ENCODE data around the gene STKLD1. TPM values are rescaled to one million over a fixed set of nuclear protein-coding genes. Genes with fewer than 3 reads are reported as not detected.

The STKLD1 gene
- total RNA-seq, 5 donors from 2014 or later (not counting 1 experiment from before 2014, with no cell fraction given), result 0.49 to 1.1 (median 0.70) TPM

GRCh38 chr9:133440874-133441273 is 64.7 kb downstream of the STKLD1 start:
- no peak overlapping the region for H3K27ac Mint-ChIP-seq
- no peaks in the 10 kb centered on the region for H3K9me3 Mint-ChIP-seq
- Histone ChIP-seq H3K4me3 (ENCODE audit: control insufficient read depth in 1 of 2, extremely low read depth in 1 of 2, low read length in 1 of 2) (no peak overlapping the region), H3K27ac (ENCODE audit: low read length) (no peak overlapping the region), H3K9me3 (no peaks in the 10 kb centered on the region), H3K27me3 (replicated peaks in 1 of 2; ENCODE audit: control insufficient read depth in 2 of 2, extremely low read depth in 1 of 2, insufficient read depth in 2 of 2, low read length in 1 of 2) (peaks cover 0 to 25% of the 10 kb centered on the region in 2 experiments), H3K36me3 (ENCODE audit: control insufficient read depth in 2 of 2, extremely low read depth in 1 of 2, insufficient read depth in 1 of 2, low read length in 1 of 2) (no peaks in the 10 kb centered on the region), H3K4me1 (ENCODE audit: control insufficient read depth in 1 of 2, extremely low read depth in 1 of 2, insufficient read depth in 2 of 2, low read length in 2 of 2) (no peaks in the 10 kb centered on the region)
- DNase-seq (peak in 1 of 35 experiments; percentile 27), ATAC-seq (replicated peaks in 1 of 4) (peak in 3 of 4 experiments; percentile 45 to 75 (median 62))
- CTCF ChIA-PET, result no interaction called here
- H3K4me3 Mint-ChIP-seq, result no peak overlapping the region
- no peaks in the 10 kb centered on the region for H3K4me1 Mint-ChIP-seq
- POLR2A ChIA-PET, result no interaction called here
- H3K27me3 Mint-ChIP-seq, result no peaks in the 10 kb centered on the region
- WGBS (ENCODE audit: insufficient coverage), result 95% methylated on average over 12 of the region's 12 CpGs
- H3K36me3 Mint-ChIP-seq, result no peaks in the 10 kb centered on the region

DNA sequence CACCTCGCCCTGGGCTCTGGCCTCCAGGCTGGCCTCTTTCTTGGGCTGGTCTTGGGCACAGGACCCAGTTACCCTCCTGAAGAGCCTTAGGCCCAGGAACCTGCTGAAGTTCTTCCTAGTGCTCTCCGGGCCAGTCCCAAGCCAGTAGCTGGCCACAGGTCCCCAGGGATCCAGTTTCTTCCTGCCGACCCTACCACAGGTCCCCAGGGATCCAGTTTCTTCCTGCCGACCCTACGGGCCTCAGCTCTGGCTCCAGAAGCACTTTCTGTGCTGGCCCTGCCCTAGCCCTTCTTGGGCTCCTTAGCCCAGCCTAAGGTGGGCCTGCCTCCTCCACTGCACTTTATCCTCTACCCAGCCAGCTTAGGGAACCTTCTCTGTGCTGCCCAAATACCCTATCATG is 65.4 kb downstream of the STKLD1 start:
- Mint-ChIP-seq H3K9me3 (no peaks in the 10 kb centered on the region), H3K4me3 (no peak overlapping the region), H3K4me1 (no peaks in the 10 kb centered on the region), H3K27ac (no peak overlapping the region), H3K36me3 (no peaks in the 10 kb centered on the region), H3K27me3 (peaks cover 3 to 4% of the 10 kb centered on the region in 2 donors)
- DNase-seq (no peak), ATAC-seq (replicated peaks in 1 of 4) (no peak)
- WGBS (ENCODE audit: insufficient coverage), result 79% methylated on average over 5 of the region's 5 CpGs
- no peaks in the 10 kb centered on the region for H3K9me3 ChIP-seq
- H3K27ac ChIP-seq (ENCODE audit: low read length), result no peak overlapping the region
- no peaks in the 10 kb centered on the region for H3K36me3 ChIP-seq (ENCODE audit: control insufficient read depth in 2 of 2, extremely low read depth in 1 of 2, insufficient read depth in 1 of 2, low read length in 1 of 2)
- POLR2A ChIA-PET, result no interaction called here
- H3K27me3 ChIP-seq (replicated peaks in 1 of 2; ENCODE audit: control insufficient read depth in 2 of 2, extremely low read depth in 1 of 2, insufficient read depth in 2 of 2, low read length in 1 of 2), result peaks cover 0 to 28% of the 10 kb centered on the region in 2 experiments
- no peak overlapping the region for H3K4me3 ChIP-seq (ENCODE audit: control insufficient read depth in 1 of 2, extremely low read depth in 1 of 2, low read length in 1 of 2)
- no peaks in the 10 kb centered on the region for H3K4me1 ChIP-seq (ENCODE audit: control insufficient read depth in 1 of 2, extremely low read depth in 1 of 2, insufficient read depth in 2 of 2, low read length in 2 of 2)
- CTCF ChIA-PET, result no interaction called here

- no peaks in the 10 kb centered on the region for H3K36me3 ChIP-seq (ENCODE audit: control insufficient read depth in 2 of 2, extremely low read depth in 1 of 2, insufficient read depth in 1 of 2, low read length in 1 of 2)
- ChIA-PET POLR2A (no interaction called here), CTCF (interaction anchor here in 1 of 2 donors (0.6 kb wide), 1 partner anchor 224 kb away, joined by 9 read pairs; no protein-coding TSS in a partner anchor)
- H3K27me3 ChIP-seq (replicated peaks in 1 of 2; ENCODE audit: control insufficient read depth in 2 of 2, extremely low read depth in 1 of 2, insufficient read depth in 2 of 2, low read length in 1 of 2), result peaks cover 0 to 27% of the 10 kb centered on the region in 2 experiments
- WGBS (ENCODE audit: insufficient coverage), result 87% methylated on average over 13 of the region's 15 CpGs
- H3K27ac ChIP-seq (ENCODE audit: low read length), result no peak overlapping the region
- Mint-ChIP-seq H3K27ac (no peak overlapping the region), H3K27me3 (peaks cover 3 to 4% of the 10 kb centered on the region in 2 donors), H3K36me3 (no peaks in the 10 kb centered on the region), H3K4me3 (no peak overlapping the region), H3K4me1 (no peaks in the 10 kb centered on the region), H3K9me3 (no peaks in the 10 kb centered on the region)
- no peak overlapping the region for H3K4me3 ChIP-seq (ENCODE audit: control insufficient read depth in 1 of 2, extremely low read depth in 1 of 2, low read length in 1 of 2)
- ATAC-seq (replicated peaks in 1 of 4), result no peak
- H3K4me1 ChIP-seq (ENCODE audit: control insufficient read depth in 1 of 2, extremely low read depth in 1 of 2, insufficient read depth in 2 of 2, low read length in 2 of 2), result no peaks in the 10 kb centered on the region
- no peaks in the 10 kb centered on the region for H3K9me3 ChIP-seq
- no peak for DNase-seq
These were observed 67.1 kb downstream of the STKLD1 start for GRCh38 chr9:133443248-133443647.

DNA sequence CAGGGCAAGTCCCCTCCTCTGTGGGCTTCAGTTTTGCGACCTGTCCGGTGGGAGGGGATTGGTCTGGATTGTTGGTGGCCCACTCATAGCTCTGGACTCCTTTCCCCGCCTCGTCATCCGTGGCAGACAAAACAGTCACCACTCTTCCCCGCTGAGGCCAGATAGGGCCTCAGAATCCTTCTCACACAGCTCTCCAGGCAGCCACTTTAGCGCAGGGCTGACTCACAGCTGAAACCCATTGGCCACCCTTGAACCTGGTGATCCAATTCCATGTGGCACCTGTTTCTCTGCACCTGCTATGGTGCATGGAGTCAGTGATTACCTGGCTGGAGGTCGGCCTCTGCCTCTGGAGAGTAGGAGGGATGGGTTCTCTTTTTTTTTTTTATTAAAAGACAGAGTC is 67.8 kb downstream of the STKLD1 start:
- WGBS (ENCODE audit: insufficient coverage), result 63% methylated on average over 4 of the region's 8 CpGs
- Mint-ChIP-seq H3K9me3 (no peaks in the 10 kb centered on the region), H3K4me3 (no peak overlapping the region), H3K4me1 (no peaks in the 10 kb centered on the region), H3K27ac (no peak overlapping the region), H3K27me3 (peaks cover 3 to 4% of the 10 kb centered on the region in 2 donors), H3K36me3 (no peaks in the 10 kb centered on the region)
- no peaks in the 10 kb centered on the region for H3K4me1 ChIP-seq (ENCODE audit: control insufficient read depth in 1 of 2, extremely low read depth in 1 of 2, insufficient read depth in 2 of 2, low read length in 2 of 2)
- ChIA-PET CTCF (no interaction called here), POLR2A (no interaction called here)
- DNase-seq (no peak), ATAC-seq (replicated peaks in 1 of 4) (no peak)
- H3K27me3 ChIP-seq (replicated peaks in 1 of 2; ENCODE audit: control insufficient read depth in 2 of 2, extremely low read depth in 1 of 2, insufficient read depth in 2 of 2, low read length in 1 of 2), result peaks cover 0 to 31% of the 10 kb centered on the region in 2 experiments
- H3K36me3 ChIP-seq (ENCODE audit: control insufficient read depth in 2 of 2, extremely low read depth in 1 of 2, insufficient read depth in 1 of 2, low read length in 1 of 2), result no peaks in the 10 kb centered on the region
- H3K4me3 ChIP-seq (ENCODE audit: control insufficient read depth in 1 of 2, extremely low read depth in 1 of 2, low read length in 1 of 2), result no peak overlapping the region
- H3K9me3 ChIP-seq, result no peaks in the 10 kb centered on the region
- H3K27ac ChIP-seq (ENCODE audit: low read length), result no peak overlapping the region

DNA sequence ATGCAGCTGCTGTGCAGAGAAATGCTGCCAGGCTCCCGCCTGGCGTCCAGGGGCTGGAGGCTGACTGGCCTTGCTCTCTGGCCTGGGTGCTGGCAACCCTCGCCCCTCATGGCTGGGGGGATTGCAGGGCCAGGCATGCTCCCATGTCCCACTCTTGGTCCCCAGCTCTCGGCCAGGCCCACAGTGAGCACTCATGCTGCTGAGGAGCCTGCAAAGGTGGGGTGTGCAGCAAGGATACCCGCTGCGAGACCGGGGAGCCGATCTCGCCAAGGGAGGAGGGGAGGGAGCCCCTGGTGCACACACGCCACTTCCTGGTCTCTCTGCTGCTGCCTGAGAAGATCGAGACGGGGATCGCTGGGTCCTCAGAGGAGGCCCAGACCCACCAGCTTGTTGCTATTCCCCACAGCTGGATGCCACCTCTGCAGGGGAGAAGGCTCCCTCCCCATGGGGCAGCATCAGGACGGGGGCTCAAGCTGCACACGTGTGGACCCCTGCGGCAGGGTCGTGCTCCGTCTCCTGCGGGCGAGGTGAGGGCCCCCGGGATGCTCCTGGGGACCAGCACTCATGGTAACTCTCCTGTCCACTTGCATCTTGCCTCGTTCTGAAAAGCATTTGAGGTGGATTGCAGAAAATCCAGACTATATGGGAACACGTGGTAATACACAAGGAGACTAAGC is 69.3 kb downstream of the STKLD1 start:
- POLR2A ChIA-PET, result no interaction called here
- Histone ChIP-seq H3K36me3 (ENCODE audit: control insufficient read depth in 2 of 2, extremely low read depth in 1 of 2, insufficient read depth in 1 of 2, low read length in 1 of 2) (no peaks in the 10 kb centered on the region), H3K9me3 (no peaks in the 10 kb centered on the region), H3K4me1 (ENCODE audit: control insufficient read depth in 1 of 2, extremely low read depth in 1 of 2, insufficient read depth in 2 of 2, low read length in 2 of 2) (no peaks in the 10 kb centered on the region), H3K27me3 (replicated peaks in 1 of 2; ENCODE audit: control insufficient read depth in 2 of 2, extremely low read depth in 1 of 2, insufficient read depth in 2 of 2, low read length in 1 of 2) (peaks cover 0 to 36% of the 10 kb centered on the region in 2 experiments), H3K4me3 (ENCODE audit: control insufficient read depth in 1 of 2, extremely low read depth in 1 of 2, low read length in 1 of 2) (no peak overlapping the region), H3K27ac (ENCODE audit: low read length) (no peak overlapping the region)
- H3K36me3 Mint-ChIP-seq, result no peaks in the 10 kb centered on the region
- no peak overlapping the region for H3K4me3 Mint-ChIP-seq
- CTCF ChIA-PET, result no interaction called here
- DNase-seq (no peak), ATAC-seq (replicated peaks in 1 of 4) (no peak)
- 82% methylated on average over 22 of the region's 23 CpGs for WGBS (ENCODE audit: insufficient coverage)
- H3K27me3 Mint-ChIP-seq, result peaks cover 3 to 4% of the 10 kb centered on the region in 2 donors
- H3K4me1 Mint-ChIP-seq, result no peaks in the 10 kb centered on the region
- H3K9me3 Mint-ChIP-seq, result no peaks in the 10 kb centered on the region
- no peak overlapping the region for H3K27ac Mint-ChIP-seq

DNA sequence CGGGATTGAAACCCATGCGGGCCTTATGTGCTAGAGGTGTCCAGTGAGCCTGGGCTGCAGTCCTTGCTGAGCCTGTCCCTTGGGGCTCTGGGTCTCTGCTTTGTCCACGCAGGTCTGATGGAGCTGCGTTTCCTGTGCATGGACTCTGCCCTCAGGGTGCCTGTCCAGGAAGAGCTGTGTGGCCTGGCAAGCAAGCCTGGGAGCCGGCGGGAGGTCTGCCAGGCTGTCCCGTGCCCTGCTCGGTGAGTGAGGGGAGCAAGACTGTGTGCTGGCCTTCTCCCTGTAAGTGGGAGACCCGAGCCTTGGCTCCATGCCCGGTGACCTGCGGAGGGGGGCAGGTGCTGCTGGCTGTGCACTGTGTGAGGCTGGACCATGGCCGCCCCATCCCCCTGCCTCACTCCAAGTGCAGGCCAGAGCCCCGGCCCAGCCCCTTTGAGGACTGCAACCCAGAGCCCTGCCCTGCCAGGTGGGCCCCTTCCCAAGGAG is 72.4 kb downstream of the STKLD1 start:
- CTCF ChIA-PET, result no interaction called here
- no peaks in the 10 kb centered on the region for H3K36me3 ChIP-seq (ENCODE audit: control insufficient read depth in 2 of 2, extremely low read depth in 1 of 2, insufficient read depth in 1 of 2, low read length in 1 of 2)
- Mint-ChIP-seq H3K9me3 (no peaks in the 10 kb centered on the region), H3K4me1 (no peaks in the 10 kb centered on the region), H3K27ac (no peak overlapping the region), H3K4me3 (no peak overlapping the region), H3K27me3 (peaks cover 3 to 4% of the 10 kb centered on the region in 2 donors), H3K36me3 (no peaks in the 10 kb centered on the region)
- POLR2A ChIA-PET, result no interaction called here
- no peak overlapping the region for H3K27ac ChIP-seq (ENCODE audit: low read length)
- ATAC-seq (replicated peaks in 1 of 4) (no peak), DNase-seq (no peak)
- WGBS (ENCODE audit: insufficient coverage), result 87% methylated on average over 13 of the region's 13 CpGs
- H3K27me3 ChIP-seq (replicated peaks in 1 of 2; ENCODE audit: control insufficient read depth in 2 of 2, extremely low read depth in 1 of 2, insufficient read depth in 2 of 2, low read length in 1 of 2), result peaks cover 0 to 37% of the 10 kb centered on the region in 2 experiments
- H3K9me3 ChIP-seq, result no peaks in the 10 kb centered on the region
- no peaks in the 10 kb centered on the region for H3K4me1 ChIP-seq (ENCODE audit: control insufficient read depth in 1 of 2, extremely low read depth in 1 of 2, insufficient read depth in 2 of 2, low read length in 2 of 2)
- H3K4me3 ChIP-seq (ENCODE audit: control insufficient read depth in 1 of 2, extremely low read depth in 1 of 2, low read length in 1 of 2), result no peak overlapping the region

All from T-cell (primary cell).